H1 (cell line): ENCODE measurements around the gene SECTM1. TPM values are rescaled to one million over a fixed set of nuclear protein-coding genes. Genes with fewer than 3 reads are reported as not detected.

Experiments used
- CTCF ChIA-PET: fragments of 300-600 bp; sonication (Branson Sonifier 250); formaldehyde crosslinking; loops from one replicate; lab custom pipeline; 2021; ENCODE audit not compliant: partially characterized antibody; lab: Charles Lee
- POLR2A ChIA-PET: fragments of 300-600 bp; sonication (Branson Sonifier 250); formaldehyde crosslinking; loops from one replicate; lab custom pipeline; 2021; ENCODE audit warnings: inconsistent platforms; ENCODE audit not compliant: partially characterized antibody; lab: Charles Lee
- DNase-seq, 2 experiments: peaks; one replicate each; pipeline versions ENCODE4 v3.0.0 to v3.0.0-alpha.2; 2010 to 2022; ENCODE audit warnings: low spot score in 2 of 2, low read depth in 1 of 2, mixed read lengths in 1 of 2
- FAIRE-seq: peaks from 2 replicates; lab custom pipeline; 2011; peaks lifted over from hg19 to GRCh38; lab: Jason Lieb, UNC
- H2AFZ ChIP-seq: 2 replicates; pipeline ENCODE4 v1.8.1; 2012; ENCODE audit warnings: low read length, inconsistent platforms
- H2AK5ac ChIP-seq: 2 replicates; pipeline ENCODE4 v1.6.1; 2013; ENCODE audit warnings: low read depth, low read length
- H2BK120ac ChIP-seq: replicated peaks from 2 replicates; pipeline ENCODE3; 2013; ENCODE audit warnings: low read depth, low read length, inconsistent platforms
- H2BK12ac ChIP-seq: 2 replicates; pipeline ENCODE4 v1.6.1; 2013; ENCODE audit warnings: low read depth, low read length
- H2BK15ac ChIP-seq: 2 replicates; pipeline ENCODE4 v1.6.1; 2013; ENCODE audit warnings: low read length
- H2BK20ac ChIP-seq: 2 replicates; pipeline ENCODE4 v1.6.1; 2013; ENCODE audit warnings: low read length
- H2BK5ac ChIP-seq: 2 replicates; pipeline ENCODE4 v1.6.1; 2013; ENCODE audit warnings: low read depth, low read length
- H3K14ac ChIP-seq: 2 replicates; pipeline ENCODE4 v1.6.1; 2013; ENCODE audit warnings: inconsistent platforms; ENCODE audit not compliant: insufficient read length
- H3K18ac ChIP-seq: 2 replicates; pipeline ENCODE4 v1.6.1; 2013; ENCODE audit warnings: low read length; ENCODE audit errors: extremely low read depth
- H3K23ac ChIP-seq: 2 replicates; pipeline ENCODE4 v1.6.1; 2013; ENCODE audit warnings: inconsistent platforms; ENCODE audit not compliant: insufficient read length
- H3K23me2 ChIP-seq: 2 replicates; pipeline ENCODE4 v1.6.1; 2013; ENCODE audit warnings: low read depth, low read length
- H3K27ac ChIP-seq: 2 replicates; pipeline ENCODE4 v1.6.1; 2011; ENCODE audit warnings: low read depth, low read length, inconsistent platforms
- H3K27me3 ChIP-seq, 4 experiments: replicated peaks in 1 of 4; 1 replicate in 1 of 4; 2 replicates in 3 of 4; pipeline versions ENCODE4 v1.6.1 to v1.8.1; 2011 to 2013; ENCODE audit warnings: low read length in 3 of 4, mild to moderate bottlenecking in 3 of 4, inconsistent platforms in 2 of 4, mixed read lengths in 2 of 4, moderate library complexity in 1 of 4; ENCODE audit not compliant: control insufficient read depth in 3 of 4, insufficient read depth in 3 of 4; ENCODE audit errors: extremely low read depth in 1 of 4
- H3K36me3 ChIP-seq, 4 experiments: 2 replicates each; pipeline versions ENCODE4 v1.6.1 to v1.8.1; 2011 to 2013; ENCODE audit warnings: mild to moderate bottlenecking in 4 of 4, low read length in 3 of 4, moderate library complexity in 2 of 4, control low read depth in 1 of 4, inconsistent platforms in 1 of 4; ENCODE audit not compliant: insufficient read depth in 4 of 4, control insufficient read depth in 2 of 4
- H3K4ac ChIP-seq: replicated peaks from 2 replicates; pipeline ENCODE3; 2013; ENCODE audit warnings: low read length, low read depth, mixed read lengths, inconsistent platforms; ENCODE audit not compliant: insufficient read length
- H3K4me1 ChIP-seq, 4 experiments: replicated peaks in 1 of 4; 1 replicate in 1 of 4; 2 replicates in 3 of 4; pipeline versions ENCODE4 v1.6.1 to v1.8.1; 2011 to 2013; ENCODE audit warnings: low read length in 3 of 4, inconsistent platforms in 2 of 4, mixed read lengths in 1 of 4; ENCODE audit not compliant: insufficient read depth in 4 of 4, control insufficient read depth in 3 of 4
- H3K4me2 ChIP-seq, 2 experiments: 2 replicates each; pipeline versions ENCODE4 v1.6.1 to v1.8.1; 2011 to 2013; ENCODE audit warnings: low read depth in 2 of 2, low read length in 2 of 2, control low read depth in 1 of 2, inconsistent platforms in 1 of 2, mild to moderate bottlenecking in 1 of 2; ENCODE audit not compliant: insufficient read depth in 1 of 2
- H3K4me3 ChIP-seq, 4 experiments: fragments of 200-600, 300-600 bp in 1 of 4; sonication (generic), shearing (Covaris generic), sonication (Bioruptor Twin) in 1 of 4; 2 replicates each; pipeline versions ENCODE4 v1.5.1 to v1.8.1; 2011 to 2016; ENCODE audit warnings: low read length in 4 of 4, low read depth in 3 of 4, control low read depth in 2 of 4, inconsistent platforms in 2 of 4, mild to moderate bottlenecking in 2 of 4, mixed read lengths in 1 of 4, moderate library complexity in 1 of 4; ENCODE audit not compliant: insufficient read depth in 2 of 4; ENCODE audit errors: extremely low read depth in 1 of 4
- H3K56ac ChIP-seq: replicated peaks from 2 replicates; pipeline ENCODE3; 2013; ENCODE audit warnings: low read depth, mild to moderate bottlenecking, mixed read lengths, low read length, inconsistent platforms; ENCODE audit not compliant: insufficient read length
- H3K79me1 ChIP-seq: 2 replicates; pipeline ENCODE4 v1.6.1; 2013; ENCODE audit warnings: low read depth, low read length, control low read depth
- H3K79me2 ChIP-seq, 2 experiments: 2 replicates each; pipeline versions ENCODE4 v1.6.1 to v1.8.1; 2012 to 2013; ENCODE audit warnings: low read length in 2 of 2, mild to moderate bottlenecking in 2 of 2, inconsistent platforms in 1 of 2; ENCODE audit not compliant: insufficient read depth in 2 of 2, control insufficient read depth in 1 of 2
- H3K9ac ChIP-seq, 4 experiments: replicated peaks in 1 of 4; 1 replicate in 1 of 4; 2 replicates in 3 of 4; pipeline versions ENCODE4 v1.6.1 to v1.8.1; 2011 to 2013; ENCODE audit warnings: low read depth in 3 of 4, low read length in 3 of 4, control low read depth in 2 of 4, mild to moderate bottlenecking in 2 of 4, moderate library complexity in 2 of 4, inconsistent platforms in 1 of 4; ENCODE audit errors: extremely low read depth in 1 of 4
- H3K9me3 ChIP-seq, 2 experiments: 2 replicates each; pipeline versions ENCODE4 v1.6.1 to v1.8.1; 2012 to 2013; ENCODE audit warnings: mild to moderate bottlenecking in 2 of 2, moderate library complexity in 2 of 2, control low read depth in 1 of 2, inconsistent platforms in 1 of 2, low read depth in 1 of 2, low read length in 1 of 2, mixed read lengths in 1 of 2; ENCODE audit not compliant: insufficient read depth in 2 of 2
- H4K20me1 ChIP-seq, 2 experiments: replicated peaks in 1 of 2; 2 replicates each; pipeline versions ENCODE3 to v1.8.1; 2011 to 2013; ENCODE audit warnings: inconsistent platforms in 2 of 2, low read length in 2 of 2, mild to moderate bottlenecking in 1 of 2; ENCODE audit not compliant: insufficient read depth in 2 of 2, control insufficient read depth in 1 of 2
- H4K5ac ChIP-seq: 2 replicates; pipeline ENCODE4 v1.6.1; 2013; ENCODE audit warnings: low read length, low read depth, mixed read lengths, inconsistent platforms; ENCODE audit not compliant: insufficient read length
- H4K8ac ChIP-seq: 2 replicates; pipeline ENCODE4 v1.8.0; 2013; ENCODE audit warnings: mild to moderate bottlenecking, moderate library complexity, low read length, inconsistent platforms; ENCODE audit not compliant: insufficient read depth; ENCODE audit errors: extremely low read depth
- H4K91ac ChIP-seq: replicated peaks from 2 replicates; pipeline ENCODE3; 2013; ENCODE audit warnings: low read length, mixed read lengths, inconsistent platforms; ENCODE audit not compliant: insufficient read length
- CEBPB ChIP-seq: IDR thresholded peaks from 2 replicates; pipeline ENCODE4 v1.6.1; 2012; ENCODE audit warnings: low read depth, low read length
- CHD1 ChIP-seq: IDR thresholded peaks from 2 replicates; pipeline ENCODE4 v1.6.1; 2012; ENCODE audit warnings: low read depth, low read length, improper control_type of control experiment
- CREB1 ChIP-seq: IDR thresholded peaks from 2 replicates; pipeline ENCODE4 v1.6.1; 2012; ENCODE audit warnings: inconsistent platforms
- CTCF ChIP-seq, 3 experiments: IDR thresholded peaks; 1 replicate in 2 of 3; 2 replicates in 1 of 3; pipeline versions ENCODE4 v1.5.1 to v1.6.1; 2011; ENCODE audit warnings: low read length in 3 of 3, mild to moderate bottlenecking in 3 of 3, inconsistent platforms in 2 of 3, low read depth in 1 of 3, moderate library complexity in 1 of 3; ENCODE audit not compliant: insufficient read depth in 1 of 3; ENCODE audit errors: control extremely low read depth in 1 of 3
- HDAC6 ChIP-seq: IDR thresholded peaks from one replicate; pipeline ENCODE4 v1.7.1; 2012; ENCODE audit warnings: low read depth, mild to moderate bottlenecking, inconsistent platforms, low read length, moderate library complexity
- JUND ChIP-seq: IDR thresholded peaks from 2 replicates; pipeline ENCODE4 v1.6.1; 2011; ENCODE audit warnings: mild to moderate bottlenecking, improper control_type of control experiment, low read length
- MAX ChIP-seq: IDR thresholded peaks from 2 replicates; pipeline ENCODE4 v1.6.1; 2012; ENCODE audit warnings: inconsistent platforms
- RXRA ChIP-seq: IDR thresholded peaks from 2 replicates; pipeline ENCODE4 v1.6.1; 2011; ENCODE audit warnings: low read depth, mild to moderate bottlenecking, low read length, moderate library complexity; ENCODE audit not compliant: insufficient read depth
- TAF7 ChIP-seq: optimal IDR thresholded peaks from 2 replicates; pipeline ENCODE3; 2011; ENCODE audit warnings: low read depth, mild to moderate bottlenecking, inconsistent platforms, low read length, moderate library complexity, borderline replicate concordance
- WGBS, 2 experiments: shearing (Covaris generic) in 1 of 2; methylation state at CpG; one replicate each; pipeline versions ENCODE4 v1.1.6 to v1.1.7; 2013 to 2015; ENCODE audit warnings: low lambda C conversion rate in 2 of 2, mixed read lengths in 2 of 2, inconsistent platforms in 1 of 2, low coverage in 1 of 2, missing lambda C conversion rate in 1 of 2; ENCODE audit not compliant: insufficient replicate concordance in 2 of 2, insufficient coverage in 1 of 2, insufficient read length in 1 of 2; ENCODE audit errors: extremely low coverage in 1 of 2, missing lambda C conversion rate in 1 of 2; 5-methylcytosine and 5-hydroxymethylcytosine counted together
- polyA plus RNA-seq, 7 experiments: library from polyadenylated mRNA; depleted of rRNA in 3 of 7; stranded (reverse) in 5 of 7; unstranded in 2 of 7; fragments of >200 nt in 5 of 7; fragments of 200-250 nt in 2 of 7; gene quantifications; 1 replicate in 5 of 7; 2 replicates in 1 of 7; 4 replicates in 1 of 7; pipeline versions ENCODE4 v1.2.1 to v1.2.3, GENCODE V29; 2011 to 2013; ENCODE audit warnings: missing spikeins in 2 of 7, mixed read lengths in 2 of 7
- total RNA-seq: library from RNA; stranded (reverse); fragmentation: NEBNext Ultra II Directional; extraction: Animal tissue kit (Norgen Biotek cat#: 25700); gene quantifications from 2 replicates; pipeline ENCODE4 v1.2.1, GENCODE V29; 2021

SECTM1 gene
- total and polyA plus RNA-seq, 2 of the 8 experiments (the other 6 are each of a cell fraction or from before 2014, with no cell fraction given), result 0.20 to 0.65 TPM

- no peak for TF ChIP-seq JUND
- no peak for TF ChIP-seq RXRA
- TF ChIP-seq CREB1, result no peak
- TF ChIP-seq CHD1, result no peak
- TF ChIP-seq TAF7, result no peak
- no peak for TF ChIP-seq CEBPB
- TF ChIP-seq HDAC6, result no peak
- no peak for TF ChIP-seq CTCF (IDR thresholded peaks at IDR 0.05; ENCODE audit: control extremely low read depth in 1 of 3, insufficient read depth in 1 of 3, low read depth in 1 of 3, low read length in 3 of 3)
- TF ChIP-seq MAX, result no peak
- ChIA-PET POLR2A (interaction anchor here (1.0 kb wide), 1 partner anchor 13 kb away, joined by 3 read pairs; no protein-coding TSS in a partner anchor), CTCF (interaction anchor here (4.7 kb wide), 1 partner anchor 18 kb away, joined by 32 read pairs; no protein-coding TSS in a partner anchor)
- no peak overlapping the region for H2BK120ac ChIP-seq
- no peak overlapping the region for H3K56ac ChIP-seq
- DNase-seq (no peak), FAIRE-seq (no peak)
- no peak overlapping the region for H3K4me2 ChIP-seq
- H3K79me2 ChIP-seq, result no peaks in the 10 kb centered on the region
- no peak overlapping the region for H2AFZ ChIP-seq
- peak overlapping the region; percentile 27 for H3K4ac ChIP-seq
- no peak overlapping the region for H3K18ac ChIP-seq
- WGBS, 2 experiments, result 96% methylated on average over 30 of the region's 35 CpGs; no CpG with 5 or more reads in 1 of the 2 experiments
- H3K4me1 ChIP-seq, result peaks cover 0 to 5% (median 4%) of the 10 kb centered on the region in 4 experiments; a peak in 6 of 7 replicates
- H4K8ac ChIP-seq, result no peak overlapping the region
- no peaks in the 10 kb centered on the region for H3K36me3 ChIP-seq
- peak overlapping the region; percentile 0 for H4K91ac ChIP-seq
- no peak overlapping the region for H2BK15ac ChIP-seq
- no peaks in the 10 kb centered on the region; a peak in 2 of 7 replicates for H3K27me3 ChIP-seq
- H2BK20ac ChIP-seq, result no peak overlapping the region
- H3K27ac ChIP-seq, result no peak overlapping the region
- no peak overlapping the region for H2BK5ac ChIP-seq
- H3K23me2 ChIP-seq, result peaks cover 5% of the 10 kb centered on the region; the same call in 1 of the 2 replicates
- H2AK5ac ChIP-seq, result no peak overlapping the region
- H3K9me3 ChIP-seq, result peaks cover 0 to 14% of the 10 kb centered on the region in 2 experiments; a peak in 1 of 4 replicates
- H3K23ac ChIP-seq, result no peak overlapping the region
- H3K4me3 ChIP-seq, result no peak overlapping the region
- no peak overlapping the region for H4K5ac ChIP-seq
- H3K79me1 ChIP-seq, result no peaks in the 10 kb centered on the region
- peaks cover 0 to 11% of the 10 kb centered on the region in 2 experiments for H4K20me1 ChIP-seq
- no peak overlapping the region; the same call in 1 of the 2 replicates for H2BK12ac ChIP-seq
- no peak overlapping the region for H3K9ac ChIP-seq
- no peak overlapping the region for H3K14ac ChIP-seq
These were observed 13.9 kb downstream of the SECTM1 start for GRCh38 chr17:82319619-82320062.
